Astrocyte (in vitro differentiated cells and primary cell): ENCODE measurements around the gene PTPRM. TPM values are rescaled to one million over a fixed set of nuclear protein-coding genes. Genes with fewer than 3 reads are reported as not detected.

Experiments used
- DNase-seq: peaks from one replicate; pipeline ENCODE4 v3.0.0-alpha.2; 2010; ENCODE audit warnings: low read depth
- FAIRE-seq: peaks from 2 replicates; lab custom pipeline; 2011; peaks lifted over from hg19 to GRCh38; lab: Jason Lieb, UNC
- H2AFZ ChIP-seq: 2 replicates; pipeline ENCODE4 v1.6.0; 2012; ENCODE audit warnings: low read depth, low read length, inconsistent platforms
- H3K27ac ChIP-seq: 2 replicates; pipeline ENCODE4 v1.5.1; 2011; ENCODE audit warnings: low read depth, low read length, inconsistent platforms
- H3K27me3 ChIP-seq: 2 replicates; pipeline ENCODE4 v1.6.0; 2011; ENCODE audit warnings: low read length, inconsistent platforms; ENCODE audit not compliant: insufficient read depth
- H3K36me3 ChIP-seq: 2 replicates; pipeline ENCODE4 v1.5.1; 2011; ENCODE audit warnings: low read length, inconsistent platforms; ENCODE audit not compliant: insufficient read depth
- H3K4me1 ChIP-seq: 2 replicates; pipeline ENCODE4 v1.5.1; 2011; ENCODE audit warnings: low read length, inconsistent platforms; ENCODE audit not compliant: insufficient read depth
- H3K4me2 ChIP-seq: 2 replicates; pipeline ENCODE4 v1.6.0; 2012; ENCODE audit warnings: low read length, inconsistent platforms
- H3K4me3 ChIP-seq: 2 replicates; pipeline ENCODE4 v1.5.1; 2011; ENCODE audit warnings: low read depth, mild to moderate bottlenecking, low read length, inconsistent platforms; ENCODE audit not compliant: insufficient read depth
- H3K79me2 ChIP-seq: 2 replicates; pipeline ENCODE4 v1.6.0; 2012; ENCODE audit warnings: mild to moderate bottlenecking, low read length, inconsistent platforms; ENCODE audit not compliant: insufficient read depth
- H3K9ac ChIP-seq: 2 replicates; pipeline ENCODE4 v1.6.0; 2012; ENCODE audit warnings: mild to moderate bottlenecking, low read length, inconsistent platforms
- H3K9me3 ChIP-seq: 2 replicates; pipeline ENCODE4 v1.5.1; 2012; ENCODE audit warnings: low read depth, mild to moderate bottlenecking, low read length, inconsistent platforms; ENCODE audit not compliant: insufficient read depth
- H4K20me1 ChIP-seq: 2 replicates; pipeline ENCODE4 v1.6.0; 2012; ENCODE audit warnings: low read length, inconsistent platforms; ENCODE audit not compliant: insufficient read depth
- H3K27ac Mint-ChIP-seq: one replicate; pipeline ENCODE4 v1.8.0; 2021; ENCODE audit warnings: mild to moderate bottlenecking, mixed read lengths; ENCODE audit not compliant: unreplicated experiment
- H3K27me3 Mint-ChIP-seq: one replicate; pipeline ENCODE4 v1.8.0; 2021; ENCODE audit warnings: low read depth, mixed read lengths; ENCODE audit not compliant: unreplicated experiment
- H3K36me3 Mint-ChIP-seq: one replicate; pipeline ENCODE4 v1.8.0; 2021; ENCODE audit warnings: low read depth, mixed read lengths; ENCODE audit not compliant: unreplicated experiment
- H3K4me1 Mint-ChIP-seq: one replicate; pipeline ENCODE4 v1.8.0; 2021; ENCODE audit warnings: low read depth, mixed read lengths; ENCODE audit not compliant: unreplicated experiment
- H3K4me3 Mint-ChIP-seq: one replicate; pipeline ENCODE4 v1.8.0; 2021; ENCODE audit warnings: mild to moderate bottlenecking, moderate library complexity, mixed read lengths; ENCODE audit not compliant: unreplicated experiment
- H3K9me3 Mint-ChIP-seq: one replicate; pipeline ENCODE4 v1.8.0; 2021; ENCODE audit warnings: mild to moderate bottlenecking, mixed read lengths; ENCODE audit not compliant: unreplicated experiment
- CTCF ChIP-seq: IDR thresholded peaks from 2 replicates; pipeline ENCODE4 v1.5.1; 2011; ENCODE audit warnings: low read depth, mild to moderate bottlenecking, inconsistent platforms, low read length, moderate library complexity; ENCODE audit not compliant: insufficient read depth
- EZH2 ChIP-seq: IDR thresholded peaks from 2 replicates; pipeline ENCODE4 v1.6.1; 2012; ENCODE audit warnings: mild to moderate bottlenecking, low read length, inconsistent platforms; ENCODE audit not compliant: insufficient read depth
- total RNA-seq: library from RNA; stranded (reverse); gene quantifications from 2 replicates; pipeline ENCODE4 v1.2.1, GENCODE V29; 2021

The PTPRM gene
- total RNA-seq, 1 donor from 2014 or later: 59.6 TPM

GRCh38 chr18:8004792-8005191 is 437.7 kb downstream of the PTPRM start:
- FAIRE-seq (no peak), DNase-seq (no peak)
- no peak overlapping the region for H3K4me3 ChIP-seq
- no peak overlapping the region for H3K27ac Mint-ChIP-seq
- H3K9ac ChIP-seq: no peak overlapping the region
- H4K20me1 ChIP-seq: peaks cover 3% of the 10 kb centered on the region
- H3K27me3 ChIP-seq: no peaks in the 10 kb centered on the region
- no peak overlapping the region for H3K27ac ChIP-seq
- no peaks in the 10 kb centered on the region for H3K79me2 ChIP-seq
- peaks cover 2% of the 10 kb centered on the region for H3K36me3 Mint-ChIP-seq
- no peak overlapping the region for H3K4me3 Mint-ChIP-seq
- H3K27me3 Mint-ChIP-seq: no peaks in the 10 kb centered on the region
- no peak overlapping the region for H3K4me2 ChIP-seq
- H3K4me1 Mint-ChIP-seq: peaks cover 10% of the 10 kb centered on the region
- peaks cover 3% of the 10 kb centered on the region for H3K4me1 ChIP-seq
- no peaks in the 10 kb centered on the region for H3K9me3 Mint-ChIP-seq
- no peak for TF ChIP-seq CTCF
- no peak for TF ChIP-seq EZH2
- H2AFZ ChIP-seq: no peak overlapping the region
- no peaks in the 10 kb centered on the region for H3K36me3 ChIP-seq
- H3K9me3 ChIP-seq: no peaks in the 10 kb centered on the region

- Mint-ChIP-seq H3K27me3 (no peaks in the 10 kb centered on the region), H3K36me3 (peaks cover 2% of the 10 kb centered on the region), H3K27ac (no peak overlapping the region), H3K9me3 (no peaks in the 10 kb centered on the region), H3K4me1 (peaks cover 10% of the 10 kb centered on the region), H3K4me3 (no peak overlapping the region)
- Histone ChIP-seq H3K9me3 (no peaks in the 10 kb centered on the region), H3K27ac (no peak overlapping the region), H3K4me3 (no peak overlapping the region), H3K4me2 (no peak overlapping the region), H3K36me3 (no peaks in the 10 kb centered on the region), H3K9ac (no peak overlapping the region), H3K27me3 (no peaks in the 10 kb centered on the region), H2AFZ (no peak overlapping the region), H3K4me1 (peaks cover 3% of the 10 kb centered on the region), H3K79me2 (no peaks in the 10 kb centered on the region), H4K20me1 (peaks cover 3% of the 10 kb centered on the region)
- TF ChIP-seq EZH2 (no peak), CTCF (no peak)
- FAIRE-seq (no peak), DNase-seq (no peak)
Observed at GRCh38 chr18:8005870-8006569, 438.9 kb downstream of the PTPRM start.

- Histone ChIP-seq H4K20me1 (peaks cover 3% of the 10 kb centered on the region), H3K27me3 (no peaks in the 10 kb centered on the region), H3K4me3 (no peak overlapping the region), H3K9ac (no peak overlapping the region), H3K9me3 (no peaks in the 10 kb centered on the region), H2AFZ (no peak overlapping the region), H3K27ac (no peak overlapping the region), H3K4me2 (no peak overlapping the region), H3K36me3 (no peaks in the 10 kb centered on the region), H3K4me1 (peaks cover 3% of the 10 kb centered on the region), H3K79me2 (no peaks in the 10 kb centered on the region)
- Mint-ChIP-seq H3K27me3 (no peaks in the 10 kb centered on the region), H3K9me3 (no peaks in the 10 kb centered on the region), H3K36me3 (no peaks in the 10 kb centered on the region), H3K4me1 (peaks cover 10% of the 10 kb centered on the region), H3K4me3 (no peak overlapping the region), H3K27ac (no peak overlapping the region)
- no peak for DNase-seq
- no peak for FAIRE-seq
- TF ChIP-seq EZH2 (no peak), CTCF (no peak)
Observed at GRCh38 chr18:8006979-8007378, 439.9 kb downstream of the PTPRM start.
